ENCODE results near the gene PPARA.

GRCh38 chr22:46289244-46289891 lies 139.0 kb downstream of the PPARA start:
- no peak for TF ChIP-seq CTCF (IDR thresholded peaks at IDR 0.05; ENCODE audit: extremely low read depth in 1 of 2, insufficient read depth in 1 of 2, low read depth in 1 of 2, low read length in 2 of 2)
- no peak for TF ChIP-seq MAX (IDR thresholded peaks at IDR 0.05; ENCODE audit: insufficient read depth, insufficient read length)
